ENCODE data around the gene SENP8. TPM values are rescaled to one million over a fixed set of nuclear protein-coding genes. Genes with fewer than 3 reads are reported as not detected.

Gene SENP8
- total and polyA plus RNA-seq, 2 of the 13 experiments (the other 11 are each of a cell fraction or from before 2014, with no cell fraction given): 2.7 to 3.0 TPM

DNA sequence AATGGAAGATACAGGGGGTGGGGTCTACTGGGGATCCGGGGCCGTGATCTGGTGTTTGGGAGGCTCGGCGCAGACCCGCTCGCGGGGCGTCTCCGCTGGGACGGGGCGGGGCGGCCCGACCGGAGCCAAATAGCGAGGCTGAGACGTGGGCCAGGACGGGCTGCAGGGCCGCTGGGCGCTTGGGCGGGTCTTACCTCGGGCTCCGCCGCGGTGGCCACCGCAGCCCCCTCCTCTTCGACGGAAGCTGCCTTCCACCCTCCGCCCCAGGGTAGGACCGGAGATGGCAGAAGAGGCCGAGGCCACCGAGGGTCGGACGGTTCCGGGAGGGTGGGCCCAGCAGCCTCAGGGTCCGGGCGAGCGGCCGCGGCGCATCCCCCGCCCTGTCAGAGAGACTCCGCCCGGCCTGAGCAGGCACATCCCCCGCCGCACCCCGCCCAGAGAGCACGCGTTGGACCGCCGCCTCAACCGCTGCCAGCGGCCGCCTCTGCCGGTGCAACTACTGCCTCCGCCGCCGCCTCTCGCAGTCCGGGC lies 652 bp upstream of the SENP8 start (continued):
- TF ChIP-seq ZNF296 (CRISPR knock-in tag; conservative IDR thresholded peaks at IDR 0.05) (no peak), RELA (CRISPR knock-in tag; IDR thresholded peaks at IDR 0.05) (0 out of 2 replicates have a peak, but pooled peaks have one; percentile 24), ARNTL (CRISPR knock-in tag; IDR thresholded peaks at IDR 0.05) (no peak), ERF (CRISPR knock-in tag; IDR thresholded peaks at IDR 0.05) (peak; percentile 10; the same call in 1 of the 2 replicates), PAF1 (CRISPR knock-in tag; IDR thresholded peaks at IDR 0.05) (no peak), ZNF761 (CRISPR knock-in tag; conservative IDR thresholded peaks at IDR 0.05) (0 out of 2 replicates have a peak, but pooled peaks have one; percentile 1), CREB1 (IDR thresholded peaks at IDR 0.05) (no peak), CREB1 (CRISPR knock-in tag; IDR thresholded peaks at IDR 0.05) (no peak), KLF13 (CRISPR knock-in tag; IDR thresholded peaks at IDR 0.05) (0 out of 2 replicates have a peak, but pooled peaks have one; percentile 71), CBX5 (CRISPR knock-in tag; IDR thresholded peaks at IDR 0.05; ENCODE audit: borderline replicate concordance) (no peak), TCF12 (IDR thresholded peaks at IDR 0.05) (no peak), TCF12 (CRISPR knock-in tag; IDR thresholded peaks at IDR 0.05) (peak; percentile 82; the same call in 1 of the 2 replicates), ZSCAN31 (CRISPR knock-in tag; IDR thresholded peaks at IDR 0.05; ENCODE audit: low read depth) (0 out of 2 replicates have a peak, but pooled peaks have one; percentile 11), ZNF101 (CRISPR knock-in tag; IDR thresholded peaks at IDR 0.05; ENCODE audit: borderline replicate concordance, low read depth) (no peak), ZNF564 (CRISPR knock-in tag; IDR thresholded peaks at IDR 0.05) (0 out of 2 replicates have a peak, but pooled peaks have one; percentile 49), AKAP8 (CRISPR knock-in tag; IDR thresholded peaks at IDR 0.05) (no peak; the same call in 1 of the 2 replicates), HNRNPL (IDR thresholded peaks at IDR 0.05; ENCODE audit: low read depth, low read length) (no peak), ZNF776 (CRISPR knock-in tag; IDR thresholded peaks at IDR 0.05) (peak; percentile 94), NFIB (CRISPR knock-in tag; IDR thresholded peaks at IDR 0.05; ENCODE audit: borderline replicate concordance) (no peak), RFXAP (CRISPR knock-in tag; IDR thresholded peaks at IDR 0.05; ENCODE audit: borderline replicate concordance) (no peak; the same call in 1 of the 2 replicates), ZNF382 (CRISPR knock-in tag; IDR thresholded peaks at IDR 0.05; ENCODE audit: borderline replicate concordance) (no peak), GATA4 (IDR thresholded peaks at IDR 0.05; ENCODE audit: borderline replicate concordance, low read depth) (no peak), SRY (CRISPR knock-in tag; IDR thresholded peaks at IDR 0.05) (no peak; the same call in 1 of the 2 replicates), SOX6 (IDR thresholded peaks at IDR 0.05) (no peak), SOX6 (CRISPR knock-in tag; IDR thresholded peaks at IDR 0.05) (peak; percentile 39)
- TF ChIP-seq, protein P1, sequence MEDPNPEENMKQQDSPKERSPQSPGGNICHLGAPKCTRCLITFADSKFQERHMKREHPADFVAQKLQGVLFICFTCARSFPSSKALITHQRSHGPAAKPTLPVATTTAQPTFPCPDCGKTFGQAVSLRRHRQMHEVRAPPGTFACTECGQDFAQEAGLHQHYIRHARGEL (CRISPR knock-in tag; IDR thresholded peaks at IDR 0.05): no peak
- TF ChIP-seq, protein P2, sequence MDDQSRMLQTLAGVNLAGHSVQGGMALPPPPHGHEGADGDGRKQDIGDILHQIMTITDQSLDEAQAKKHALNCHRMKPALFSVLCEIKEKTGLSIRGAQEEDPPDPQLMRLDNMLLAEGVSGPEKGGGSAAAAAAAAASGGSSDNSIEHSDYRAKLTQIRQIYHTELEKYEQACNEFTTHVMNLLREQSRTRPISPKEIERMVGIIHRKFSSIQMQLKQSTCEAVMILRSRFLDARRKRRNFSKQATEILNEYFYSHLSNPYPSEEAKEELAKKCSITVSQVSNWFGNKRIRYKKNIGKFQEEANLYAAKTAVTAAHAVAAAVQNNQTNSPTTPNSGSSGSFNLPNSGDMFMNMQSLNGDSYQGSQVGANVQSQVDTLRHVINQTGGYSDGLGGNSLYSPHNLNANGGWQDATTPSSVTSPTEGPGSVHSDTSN (CRISPR knock-in tag; IDR thresholded peaks at IDR 0.05; ENCODE audit: borderline replicate concordance): no peak
- TF ChIP-seq, protein P3, sequence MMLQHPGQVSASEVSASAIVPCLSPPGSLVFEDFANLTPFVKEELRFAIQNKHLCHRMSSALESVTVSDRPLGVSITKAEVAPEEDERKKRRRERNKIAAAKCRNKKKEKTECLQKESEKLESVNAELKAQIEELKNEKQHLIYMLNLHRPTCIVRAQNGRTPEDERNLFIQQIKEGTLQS (CRISPR knock-in tag; IDR thresholded peaks at IDR 0.05): no peak
- TF ChIP-seq, protein P4, sequence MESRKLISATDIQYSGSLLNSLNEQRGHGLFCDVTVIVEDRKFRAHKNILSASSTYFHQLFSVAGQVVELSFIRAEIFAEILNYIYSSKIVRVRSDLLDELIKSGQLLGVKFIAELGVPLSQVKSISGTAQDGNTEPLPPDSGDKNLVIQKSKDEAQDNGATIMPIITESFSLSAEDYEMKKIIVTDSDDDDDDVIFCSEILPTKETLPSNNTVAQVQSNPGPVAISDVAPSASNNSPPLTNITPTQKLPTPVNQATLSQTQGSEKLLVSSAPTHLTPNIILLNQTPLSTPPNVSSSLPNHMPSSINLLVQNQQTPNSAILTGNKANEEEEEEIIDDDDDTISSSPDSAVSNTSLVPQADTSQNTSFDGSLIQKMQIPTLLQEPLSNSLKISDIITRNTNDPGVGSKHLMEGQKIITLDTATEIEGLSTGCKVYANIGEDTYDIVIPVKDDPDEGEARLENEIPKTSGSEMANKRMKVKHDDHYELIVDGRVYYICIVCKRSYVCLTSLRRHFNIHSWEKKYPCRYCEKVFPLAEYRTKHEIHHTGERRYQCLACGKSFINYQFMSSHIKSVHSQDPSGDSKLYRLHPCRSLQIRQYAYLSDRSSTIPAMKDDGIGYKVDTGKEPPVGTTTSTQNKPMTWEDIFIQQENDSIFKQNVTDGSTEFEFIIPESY (CRISPR knock-in tag; IDR thresholded peaks at IDR 0.05): no peak
- TF ChIP-seq, protein P5, sequence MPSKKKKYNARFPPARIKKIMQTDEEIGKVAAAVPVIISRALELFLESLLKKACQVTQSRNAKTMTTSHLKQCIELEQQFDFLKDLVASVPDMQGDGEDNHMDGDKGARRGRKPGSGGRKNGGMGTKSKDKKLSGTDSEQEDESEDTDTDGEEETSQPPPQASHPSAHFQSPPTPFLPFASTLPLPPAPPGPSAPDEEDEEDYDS (CRISPR knock-in tag; IDR thresholded peaks at IDR 0.05): no peak

Data from HepG2 (cell line).